ENCODE results near the gene PLD5.
"Not testable (repeated sequence)": the region's sequence is repeated elsewhere in the genome, so short reads cannot be mapped to it uniquely, and the experiment has no call there.

Gene PLD5

GRCh38 chr1:242206994-242207393 lies 317.5 kb downstream of the PLD5 start:
- no peak for DNase-seq

DNA sequence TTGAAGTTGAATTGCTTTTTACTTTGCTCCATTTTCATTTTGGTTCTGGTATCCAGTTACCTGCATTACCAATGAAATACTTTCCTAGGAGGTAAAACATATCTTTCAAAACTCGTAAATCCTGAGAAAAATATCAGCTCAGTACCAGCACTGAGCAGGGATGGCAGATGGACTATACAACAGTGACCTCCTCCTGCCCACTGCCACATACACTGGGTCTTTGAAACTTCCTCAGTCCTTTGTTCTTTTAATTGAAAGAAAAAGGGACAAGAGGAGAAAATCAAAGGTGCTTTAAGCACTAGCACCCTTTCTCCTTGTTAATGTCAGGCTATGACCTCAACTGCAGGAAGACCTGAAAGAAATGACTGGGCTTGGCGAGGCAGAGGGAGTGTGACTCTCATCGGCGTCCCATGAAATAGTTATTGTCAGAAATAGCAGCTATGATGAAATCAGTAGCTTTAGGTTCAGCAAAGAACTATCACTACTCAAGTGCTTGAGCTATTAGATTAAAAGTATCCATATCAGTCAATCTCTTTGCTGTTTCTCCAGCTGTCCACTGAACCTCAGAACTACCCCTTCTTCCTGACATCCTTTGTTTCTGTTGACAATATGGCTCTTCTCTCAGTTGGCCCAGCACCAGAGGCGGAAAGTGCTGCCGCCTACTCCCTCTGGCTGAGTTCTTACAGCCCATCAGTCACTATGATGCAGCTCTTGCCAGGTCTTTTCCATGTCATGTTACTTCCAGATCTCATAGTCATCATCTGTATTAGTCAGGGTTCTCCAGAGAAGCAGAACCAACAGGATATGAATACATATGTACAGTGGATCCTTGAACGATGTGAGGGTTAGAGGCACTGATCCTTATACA lies 318.6 kb downstream of the PLD5 start:
- DNase-seq = no peak

GRCh38 chr1:242203262-242203661 lies 321.2 kb downstream of the PLD5 start:
- DNase-seq = no peak

DNA sequence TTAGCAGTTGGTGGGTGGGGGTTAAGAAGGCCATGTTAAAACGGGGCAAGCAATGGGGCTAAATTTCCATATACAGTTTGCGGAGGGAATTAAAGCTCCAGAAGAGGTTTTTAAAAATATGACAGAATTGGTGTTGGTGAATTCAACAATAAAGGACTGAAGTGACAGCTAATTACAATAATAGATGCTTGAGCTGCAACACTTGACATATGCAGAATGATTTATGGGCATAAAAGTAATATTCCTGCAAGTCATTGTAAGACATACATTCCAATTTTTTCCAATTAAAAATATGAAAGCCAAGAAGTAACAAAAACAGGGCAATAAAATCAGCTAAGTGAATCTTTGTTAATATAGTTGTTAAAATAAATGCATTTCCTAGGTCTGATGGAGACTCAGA lies 323.4 kb downstream of the PLD5 start:
- DNase-seq = no peak

DNA sequence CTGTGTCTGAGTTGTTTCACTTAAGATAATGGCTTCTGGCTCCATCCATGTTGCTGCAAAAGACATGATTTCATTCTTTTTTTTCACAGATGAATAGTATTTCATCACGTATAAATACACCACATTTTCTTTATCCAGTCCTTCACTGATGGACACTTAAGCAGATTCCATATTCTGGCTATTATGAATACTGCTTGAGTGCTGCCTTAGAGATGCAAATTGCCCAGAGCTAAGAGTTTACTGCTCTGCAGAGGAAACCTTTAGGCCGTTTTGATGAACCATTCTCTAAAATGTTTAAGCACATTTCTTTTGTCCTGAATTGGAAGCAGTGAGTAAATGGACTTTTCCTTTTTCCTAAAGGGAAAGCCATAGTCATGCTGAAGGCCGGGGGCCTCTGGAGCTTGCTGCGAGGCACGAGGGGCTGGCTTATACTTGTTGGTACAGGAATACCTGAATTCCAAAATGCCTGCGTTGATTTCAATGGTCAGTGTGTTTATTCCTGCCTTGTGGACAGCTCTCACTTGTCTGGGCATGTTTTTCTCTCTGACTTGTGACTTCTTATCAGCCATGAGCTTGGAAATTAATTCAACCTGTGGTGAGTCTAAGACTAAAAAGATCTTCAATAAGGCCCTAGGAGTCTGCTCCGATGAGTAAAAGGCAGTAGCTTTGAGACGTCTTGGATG lies 324.6 kb downstream of the PLD5 start:
- DNase-seq = no peak

- DNase-seq = no peak
Measured at GRCh38 chr1:242197907-242198820, 326.3 kb downstream of the PLD5 start.

DNA sequence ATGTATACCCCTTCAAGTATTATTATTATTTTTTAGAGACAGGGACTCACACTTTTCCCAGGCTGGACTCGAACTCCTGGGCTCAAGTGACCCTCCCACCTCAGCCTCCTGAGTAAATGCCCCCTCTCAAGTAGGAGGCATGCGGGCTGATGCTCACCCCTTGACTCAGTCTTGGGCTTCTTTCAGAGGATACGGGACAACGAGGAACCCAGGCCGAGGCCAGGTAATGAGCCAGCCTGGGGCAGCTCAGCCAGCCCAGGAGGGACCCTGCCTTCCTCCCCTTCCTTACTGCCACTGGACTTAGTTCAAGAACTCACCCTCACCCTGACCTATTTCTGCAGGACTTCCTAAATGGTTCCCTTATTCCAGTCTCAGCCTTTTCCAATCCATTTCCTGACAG lies 327.6 kb downstream of the PLD5 start:
- DNase-seq = no peak

DNA sequence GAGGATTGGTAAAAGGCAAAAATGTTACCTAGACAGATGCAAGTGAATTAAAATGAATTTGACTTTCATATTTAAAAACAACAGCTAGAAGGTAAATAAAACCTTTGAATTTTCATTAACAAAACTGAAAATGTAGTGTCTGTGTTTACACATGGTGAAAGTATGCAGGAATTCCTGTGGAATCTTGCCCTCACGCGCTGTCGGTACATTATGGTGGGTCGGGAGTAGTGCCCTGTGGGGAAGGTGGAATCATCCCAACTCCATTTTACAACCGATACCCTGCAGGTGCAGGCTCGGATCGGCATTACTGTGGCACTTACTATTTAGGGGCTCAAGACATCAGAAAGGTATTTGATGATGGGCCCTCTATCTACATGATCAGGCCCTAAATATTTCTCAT lies 328.4 kb downstream of the PLD5 start:
- DNase-seq = no peak

DNA sequence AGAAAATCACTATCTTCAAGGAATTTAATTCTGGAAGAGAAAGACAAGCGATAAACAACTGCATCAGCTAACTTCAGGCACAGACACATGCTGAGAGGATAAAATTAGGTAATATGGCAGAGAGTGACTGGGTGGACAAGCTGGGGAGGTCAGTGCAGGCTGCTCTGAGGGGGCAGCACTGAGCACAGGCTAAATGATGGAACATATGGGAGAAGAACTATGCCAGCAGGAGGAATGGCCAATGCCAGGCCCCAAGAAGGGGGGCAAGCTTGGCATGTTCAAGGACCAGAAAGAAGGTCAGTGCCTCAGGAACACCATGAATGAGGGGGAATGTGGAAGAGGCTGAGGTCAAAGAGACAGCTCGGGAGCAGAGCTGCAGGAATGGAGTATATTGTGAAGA lies 334.9 kb downstream of the PLD5 start:
- DNase-seq = no peak

DNA sequence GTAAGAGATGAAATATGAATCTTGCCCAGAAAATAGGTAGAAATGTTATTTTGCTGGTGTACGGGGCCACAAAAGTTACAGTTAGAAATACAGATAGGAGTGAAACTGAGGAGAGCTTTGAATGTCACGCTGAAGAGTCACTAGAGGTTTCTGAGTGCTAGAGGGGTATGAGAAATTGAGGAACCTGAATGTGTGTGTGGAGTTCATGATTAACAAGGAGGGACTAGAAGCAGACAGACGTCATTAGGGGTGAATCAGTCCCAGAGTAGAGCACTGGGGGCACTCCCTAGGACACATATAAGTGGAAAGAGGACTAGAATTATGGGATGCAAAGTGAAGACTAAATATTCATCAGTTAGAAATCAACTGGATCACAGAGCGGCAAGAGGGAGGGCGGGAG lies 336.7 kb downstream of the PLD5 start:
- DNase-seq = peak; percentile 9

- DNase-seq = peak; percentile 31
Measured at GRCh38 chr1:242187171-242187570, 337.3 kb downstream of the PLD5 start.

GRCh38 chr1:242185731-242186130 lies 338.8 kb downstream of the PLD5 start:
- DNase-seq = peak; percentile 3

DNA sequence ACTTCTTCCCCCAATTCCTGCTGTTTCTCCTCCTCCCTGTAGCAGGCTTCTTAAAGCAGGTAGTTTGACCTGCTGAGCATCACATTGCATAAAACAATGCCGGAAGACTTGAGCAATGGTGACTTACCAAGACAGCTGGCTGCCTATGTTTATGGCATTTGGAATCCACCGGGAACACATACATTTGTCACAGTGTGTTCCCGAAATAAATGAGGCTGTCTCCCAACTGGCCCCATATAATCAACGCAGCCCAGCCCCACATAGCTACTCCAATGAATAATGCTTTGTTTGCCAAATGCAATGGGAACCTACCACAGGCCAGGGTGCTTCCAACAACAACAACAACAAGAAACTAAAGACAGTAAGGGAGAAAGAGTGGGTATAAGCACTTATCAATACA lies 339.5 kb downstream of the PLD5 start:
- DNase-seq = no peak

GRCh38 chr1:242179767-242180166 lies 344.7 kb downstream of the PLD5 start:
- not testable (repeated sequence) for DNase-seq

GRCh38 chr1:242178924-242179708 lies 345.4 kb downstream of the PLD5 start:
- no peak for DNase-seq

DNA sequence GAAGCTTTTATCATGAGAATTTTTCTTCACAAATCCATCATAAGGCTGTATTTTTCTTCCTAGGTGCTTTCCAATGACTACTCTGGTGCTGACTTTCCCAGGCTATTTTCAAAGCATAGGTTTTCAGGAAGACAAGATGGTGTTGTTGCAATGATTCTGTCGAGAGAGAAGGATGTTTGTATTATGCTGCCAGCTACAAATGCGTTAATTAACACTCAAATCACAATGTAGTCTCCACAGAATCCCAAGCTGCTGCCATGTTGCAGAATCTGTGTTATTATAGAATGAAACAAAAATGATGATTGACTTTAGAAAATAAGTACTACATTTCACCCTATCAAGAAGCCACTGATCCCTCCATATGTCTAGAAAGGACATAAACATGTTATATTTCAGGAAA lies 346.1 kb downstream of the PLD5 start:
- DNase-seq = no peak

DNA sequence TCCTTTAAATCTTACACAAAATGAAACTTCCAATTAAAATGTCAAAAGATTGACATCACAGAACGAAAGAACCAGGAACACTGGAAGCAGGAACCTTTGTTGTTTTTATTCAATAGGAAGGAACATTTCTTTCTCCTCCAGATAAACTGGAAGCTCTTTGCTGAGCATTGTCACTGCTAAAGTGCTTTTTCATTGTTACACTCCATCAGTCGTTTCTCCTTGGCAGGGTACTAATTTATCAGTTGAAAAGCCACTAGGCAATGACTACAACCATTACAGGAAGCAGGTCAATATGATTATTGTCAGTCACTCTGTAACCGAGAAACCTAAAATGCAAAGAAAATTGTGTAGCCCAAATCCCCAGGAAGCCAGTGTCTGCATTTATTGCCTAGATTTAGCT lies 362.4 kb downstream of the PLD5 start:
- no peak for DNase-seq

DNA sequence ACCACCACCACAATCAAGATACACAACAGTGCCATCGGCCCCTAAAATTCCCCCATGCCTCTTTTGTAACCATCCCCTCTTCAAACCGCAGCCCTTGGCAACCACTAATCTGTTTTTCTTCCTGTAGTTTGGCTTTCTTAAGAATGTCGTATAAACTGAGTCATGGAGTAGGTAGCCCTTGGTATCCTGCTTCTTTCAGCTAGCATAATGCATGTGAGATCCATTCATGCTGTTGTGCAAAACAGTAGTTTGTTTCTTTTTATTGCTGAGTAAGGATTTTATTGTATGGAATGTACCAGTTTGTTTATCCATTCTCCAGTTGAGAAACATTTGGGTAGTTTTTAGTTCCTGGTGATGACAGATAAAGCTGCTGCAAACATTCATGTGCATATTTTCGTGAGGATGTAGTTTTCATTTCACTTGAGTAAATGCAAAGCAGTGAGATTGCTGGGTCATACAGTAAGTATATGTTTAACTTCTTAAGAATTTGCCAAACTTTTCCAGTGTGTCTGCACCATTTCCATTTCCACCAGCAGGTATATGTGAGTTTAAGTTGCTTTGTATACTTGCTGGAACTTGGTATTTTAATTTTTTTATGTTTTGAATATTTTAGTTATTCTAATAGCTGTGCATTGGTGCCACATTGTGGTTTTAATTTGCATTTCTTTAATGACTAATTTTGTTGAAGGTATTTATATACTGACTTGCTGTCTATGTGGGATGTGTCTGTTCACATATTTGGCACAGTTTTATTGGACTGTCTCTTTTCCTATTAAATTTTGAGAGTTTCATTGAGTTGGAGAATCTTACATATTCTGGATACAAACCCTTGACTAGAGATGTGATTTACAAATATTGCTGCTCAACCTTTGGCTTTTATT lies 377.2 kb downstream of the PLD5 start:
- peak; percentile 57 for DNase-seq

DNA sequence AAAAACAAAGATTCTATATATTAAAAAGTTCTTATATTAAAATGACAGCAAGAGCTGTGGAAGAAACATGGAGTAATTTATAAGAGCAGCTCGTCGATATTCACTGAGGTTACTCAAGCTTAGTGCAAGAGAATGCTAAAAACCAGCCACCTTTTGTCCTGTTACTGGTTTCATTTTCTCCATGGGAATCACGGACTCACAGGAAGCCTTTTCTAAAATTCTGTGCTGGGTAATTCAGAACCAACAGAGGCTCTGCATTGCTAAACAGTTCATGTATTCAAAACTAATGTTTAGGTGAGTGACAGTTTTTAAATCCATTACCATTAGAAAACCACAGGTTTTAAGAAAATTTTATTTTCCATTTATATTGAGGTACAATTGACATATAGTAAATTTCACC lies 377.8 kb downstream of the PLD5 start:
- DNase-seq = peak; percentile 10

DNA sequence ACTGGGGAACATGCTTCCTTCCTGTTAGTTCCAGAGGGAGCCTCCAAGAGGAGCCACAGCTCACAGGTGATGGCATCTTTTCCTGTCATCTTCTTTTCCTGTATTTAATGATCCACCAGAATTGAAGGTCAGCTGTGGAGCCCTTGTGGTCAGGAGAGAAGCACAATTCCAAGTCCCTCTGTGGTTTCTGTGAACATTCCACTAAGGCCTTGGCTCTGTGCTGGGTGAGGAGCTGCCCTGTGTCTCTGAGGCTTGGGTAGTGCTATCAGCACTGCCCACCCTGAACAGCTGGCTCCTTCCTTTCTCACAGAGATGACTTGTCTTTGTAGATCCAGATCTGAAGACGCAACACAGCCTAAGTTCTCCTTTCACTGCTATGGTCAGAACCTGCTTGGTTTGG lies 383.7 kb downstream of the PLD5 start:
- peak; percentile 3 for DNase-seq

- no peak for DNase-seq
Measured at GRCh38 chr1:242139986-242140385, 384.5 kb downstream of the PLD5 start.
